Measurements from ENCODE around the gene EFTUD2. TPM values are rescaled to one million over a fixed set of nuclear protein-coding genes. Genes with fewer than 3 reads are reported as not detected.

Gene EFTUD2
- total and polyA plus RNA-seq, 2 of the 13 experiments (the other 11 are each of a cell fraction or from before 2014, with no cell fraction given) = 111 to 137 TPM

GRCh38 chr17:44899074-44899782 lies at the start of gene EFTUD2 (continued):
- TF ChIP-seq ZNF329 (CRISPR knock-in tag; IDR thresholded peaks at IDR 0.05; ENCODE audit: low read depth) = peak; percentile 78; the same call in 1 of the 2 replicates
- peak; percentile 61 for TF ChIP-seq ZBTB33 (CRISPR knock-in tag; IDR thresholded peaks at IDR 0.05)
- no peak; the same call in 1 of the 2 replicates for TF ChIP-seq DZIP1 (CRISPR knock-in tag; IDR thresholded peaks at IDR 0.05)
- peak; percentile 97 for TF ChIP-seq THAP11 (CRISPR knock-in tag; IDR thresholded peaks at IDR 0.05)
- peak; percentile 99 for TF ChIP-seq ZNF687 (CRISPR knock-in tag; IDR thresholded peaks at IDR 0.05)
- TF ChIP-seq, protein P1, sequence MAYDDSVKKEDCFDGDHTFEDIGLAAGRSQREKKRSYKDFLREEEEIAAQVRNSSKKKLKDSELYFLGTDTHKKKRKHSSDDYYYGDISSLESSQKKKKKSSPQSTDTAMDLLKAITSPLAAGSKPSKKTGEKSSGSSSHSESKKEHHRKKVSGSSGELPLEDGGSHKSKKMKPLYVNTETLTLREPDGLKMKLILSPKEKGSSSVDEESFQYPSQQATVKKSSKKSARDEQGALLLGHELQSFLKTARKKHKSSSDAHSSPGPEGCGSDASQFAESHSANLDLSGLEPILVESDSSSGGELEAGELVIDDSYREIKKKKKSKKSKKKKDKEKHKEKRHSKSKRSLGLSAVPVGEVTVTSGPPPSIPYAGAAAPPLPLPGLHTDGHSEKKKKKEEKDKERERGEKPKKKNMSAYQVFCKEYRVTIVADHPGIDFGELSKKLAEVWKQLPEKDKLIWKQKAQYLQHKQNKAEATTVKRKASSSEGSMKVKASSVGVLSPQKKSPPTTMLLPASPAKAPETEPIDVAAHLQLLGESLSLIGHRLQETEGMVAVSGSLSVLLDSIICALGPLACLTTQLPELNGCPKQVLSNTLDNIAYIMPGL (CRISPR knock-in tag; IDR thresholded peaks at IDR 0.05; ENCODE audit: borderline replicate concordance in 1 of 2, low read depth in 1 of 2) = peak; percentile 94 to 97
- no peak; the same call in 1 of the 2 replicates for TF ChIP-seq JDP2 (CRISPR knock-in tag; IDR thresholded peaks at IDR 0.05; ENCODE audit: borderline replicate concordance)
- peak; percentile 83 for TF ChIP-seq TEAD3 (CRISPR knock-in tag; optimal IDR thresholded peaks at IDR 0.05; ENCODE audit: borderline replicate concordance)
- TF ChIP-seq PCBP2 (optimal IDR thresholded peaks at IDR 0.05; ENCODE audit: low read depth, low read length, poor library complexity, severe bottlenecking) = no peak
- TF ChIP-seq ZNF749 (CRISPR knock-in tag; IDR thresholded peaks at IDR 0.05; ENCODE audit: borderline replicate concordance) = no peak
- TF ChIP-seq ZNF737 (CRISPR knock-in tag; IDR thresholded peaks at IDR 0.05; ENCODE audit: borderline replicate concordance) = 0 out of 2 replicates have a peak, but pooled peaks have one; percentile 87
- peak; percentile 99 for TF ChIP-seq SMYD3 (CRISPR knock-in tag; IDR thresholded peaks at IDR 0.05)
- TF ChIP-seq ERF (CRISPR knock-in tag; IDR thresholded peaks at IDR 0.05) = peak; percentile 94
- peak; percentile 98; the same call in 1 of the 2 replicates for TF ChIP-seq ZNF556 (CRISPR knock-in tag; IDR thresholded peaks at IDR 0.05; ENCODE audit: borderline replicate concordance)
- TF ChIP-seq FOXO1 (CRISPR knock-in tag; IDR thresholded peaks at IDR 0.05) = peak; percentile 83
- TF ChIP-seq NR2F6 (IDR thresholded peaks at IDR 0.05) = peak; percentile 32; the same call in 1 of the 2 replicates
- peak; percentile 66 for TF ChIP-seq NR2F6 (CRISPR knock-in tag; IDR thresholded peaks at IDR 0.05)
- TF ChIP-seq ARNTL (CRISPR knock-in tag; IDR thresholded peaks at IDR 0.05) = peak; percentile 89
- TF ChIP-seq SIN3A (IDR thresholded peaks at IDR 0.05; ENCODE audit: borderline replicate concordance, low read depth, low read length) = peak; percentile 95
